ENCODE measurements around the gene OPCML. TPM values are rescaled to one million over a fixed set of nuclear protein-coding genes. Genes with fewer than 3 reads are reported as not detected.

OPCML gene
- total RNA-seq, 1 donor from 2014 or later: not detected

DNA sequence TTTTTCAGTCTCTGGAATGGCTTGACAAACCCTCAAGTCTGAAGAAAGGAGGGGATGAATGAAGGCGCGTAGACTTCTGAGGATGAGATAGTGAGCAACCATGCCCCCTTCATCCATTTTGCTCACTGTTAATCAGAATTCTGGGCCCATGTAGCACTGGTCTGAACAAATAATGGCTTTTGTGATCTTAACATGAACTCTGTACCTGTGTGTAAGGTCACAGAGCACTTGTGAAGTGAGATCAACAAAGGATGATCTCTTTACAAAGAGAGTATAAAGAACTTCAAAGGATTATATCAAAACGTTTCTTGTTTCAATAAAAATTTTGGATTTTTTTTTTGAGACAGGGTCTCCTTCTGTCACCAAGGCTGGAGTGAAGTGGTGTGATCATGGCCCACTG lies 976.7 kb downstream of the OPCML start:
- Histone ChIP-seq H3K4me3 (no peak overlapping the region), H3K27ac (no peak overlapping the region), H3K4me1 (no peaks in the 10 kb centered on the region), H3K27me3 (no peaks in the 10 kb centered on the region), H3K36me3 (no peaks in the 10 kb centered on the region), H3K9me3 (no peaks in the 10 kb centered on the region)
- no peak for DNase-seq (ENCODE audit: low spot score in 2 of 2)
- intact Hi-C loops (cut with DNase I): no loop called here
- TF ChIP-seq CTCF (IDR thresholded peaks at IDR 0.05): no peak

GRCh38 chr11:132551016-132551415 lies 981.3 kb downstream of the OPCML start:
- Histone ChIP-seq H3K27ac (no peak overlapping the region), H3K27me3 (no peaks in the 10 kb centered on the region), H3K4me3 (no peak overlapping the region), H3K4me1 (no peaks in the 10 kb centered on the region), H3K36me3 (no peaks in the 10 kb centered on the region), H3K9me3 (no peaks in the 10 kb centered on the region)
- no peak for TF ChIP-seq CTCF (IDR thresholded peaks at IDR 0.05)
- DNase-seq (ENCODE audit: low spot score in 2 of 2): no peak
- intact Hi-C loops (cut with DNase I): no loop called here

- no peaks in the 10 kb centered on the region for H3K27me3 ChIP-seq
- H3K4me1 ChIP-seq: no peaks in the 10 kb centered on the region
- no peaks in the 10 kb centered on the region for H3K9me3 ChIP-seq
- no peak overlapping the region for H3K27ac ChIP-seq
- no peak overlapping the region for H3K4me3 ChIP-seq
- no peaks in the 10 kb centered on the region for H3K36me3 ChIP-seq
- DNase-seq (ENCODE audit: low spot score in 2 of 2): no peak
- intact Hi-C loops (cut with DNase I): no loop called here
- no peak for TF ChIP-seq CTCF (IDR thresholded peaks at IDR 0.05)
Observed at GRCh38 chr11:132549561-132549960, 982.7 kb downstream of the OPCML start.

DNA sequence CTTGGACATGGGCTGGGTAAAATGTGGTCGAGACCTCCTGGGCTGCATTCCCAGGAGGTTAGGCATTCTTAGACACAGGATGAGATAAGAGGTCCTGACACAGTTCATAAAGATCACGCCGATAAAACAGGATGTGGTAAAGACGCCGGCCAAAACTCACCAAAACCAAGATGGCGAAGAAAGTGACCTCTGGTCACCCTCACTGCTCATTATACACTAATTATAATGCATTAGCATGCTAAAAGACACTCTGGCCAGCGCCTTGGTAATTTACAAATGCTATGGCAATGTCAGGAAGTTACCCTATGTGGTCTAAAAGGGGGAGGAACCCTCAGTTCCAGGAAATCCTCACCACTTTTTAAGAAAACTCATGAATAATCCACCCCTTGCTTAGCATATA lies 983.3 kb downstream of the OPCML start:
- no peaks in the 10 kb centered on the region for H3K9me3 ChIP-seq
- H3K4me1 ChIP-seq: no peaks in the 10 kb centered on the region
- H3K36me3 ChIP-seq: no peaks in the 10 kb centered on the region
- H3K4me3 ChIP-seq: no peak overlapping the region
- no peak for TF ChIP-seq CTCF (IDR thresholded peaks at IDR 0.05)
- no peaks in the 10 kb centered on the region for H3K27me3 ChIP-seq
- intact Hi-C loops (cut with DNase I): no loop called here
- no peak overlapping the region for H3K27ac ChIP-seq
- DNase-seq (ENCODE audit: low spot score in 2 of 2): no peak

DNA sequence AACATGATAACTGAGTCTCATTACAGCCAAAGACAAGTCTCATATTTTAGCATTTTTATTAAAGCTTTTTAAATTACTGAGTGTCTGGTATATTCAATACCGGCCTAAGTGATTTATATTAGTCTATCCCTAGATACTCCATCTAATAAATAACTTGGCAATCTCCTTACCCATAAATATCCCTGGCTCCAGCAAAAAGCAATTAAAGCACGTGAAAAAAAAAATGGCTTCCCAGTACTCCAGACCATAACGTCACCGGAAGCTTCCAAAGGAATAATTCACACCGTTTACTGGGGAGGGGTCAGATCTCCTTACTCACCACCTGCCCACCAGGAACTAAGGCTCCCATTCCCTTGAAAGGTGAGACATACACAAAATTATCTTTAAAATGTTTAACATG lies 988.3 kb downstream of the OPCML start:
- intact Hi-C loops (cut with DNase I): no loop called here
- Histone ChIP-seq H3K9me3 (no peaks in the 10 kb centered on the region), H3K4me1 (no peaks in the 10 kb centered on the region), H3K27ac (no peak overlapping the region), H3K27me3 (no peaks in the 10 kb centered on the region), H3K36me3 (no peaks in the 10 kb centered on the region), H3K4me3 (no peak overlapping the region)
- no peak for DNase-seq (ENCODE audit: low spot score in 2 of 2)
- TF ChIP-seq CTCF (IDR thresholded peaks at IDR 0.05): no peak

DNA sequence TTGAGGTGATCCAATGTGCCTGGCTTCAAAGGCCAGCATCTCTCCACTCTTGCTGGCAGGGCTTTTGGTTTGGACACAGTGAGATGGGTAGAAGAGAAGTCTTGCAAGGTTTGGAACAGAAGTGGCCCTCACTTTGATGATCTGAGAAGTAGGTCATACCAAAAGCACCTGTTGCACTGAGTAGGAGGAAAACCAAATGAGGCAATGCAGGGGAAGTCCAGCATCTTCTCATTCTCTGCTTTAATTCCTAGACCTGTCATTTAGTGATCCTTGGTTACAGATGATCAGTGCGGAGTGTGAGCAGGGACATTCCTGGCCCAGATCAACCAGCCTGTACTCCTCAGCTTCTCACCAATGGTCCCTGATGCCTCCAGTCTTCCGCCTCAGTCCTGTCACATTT lies 990.5 kb downstream of the OPCML start:
- DNase-seq (ENCODE audit: low spot score in 2 of 2): no peak
- no peak overlapping the region for H3K27ac ChIP-seq
- intact Hi-C loops (cut with DNase I): no loop called here
- no peaks in the 10 kb centered on the region for H3K9me3 ChIP-seq
- H3K4me3 ChIP-seq: no peak overlapping the region
- no peaks in the 10 kb centered on the region for H3K36me3 ChIP-seq
- no peaks in the 10 kb centered on the region for H3K27me3 ChIP-seq
- TF ChIP-seq CTCF (IDR thresholded peaks at IDR 0.05): no peak
- no peaks in the 10 kb centered on the region for H3K4me1 ChIP-seq
